GM12878 (cell line): ENCODE results near the gene LRRC55. TPM values are rescaled to one million over a fixed set of nuclear protein-coding genes. Genes with fewer than 3 reads are reported as not detected.

Source experiments
- ATAC-seq: fragments of 200-7000 bp; cut with Tn5 transposase; 3 replicates; pipeline ENCODE4 v1.9.1; 2020; ENCODE audit warnings: mild to moderate bottlenecking, moderate library complexity
- BruUV-seq: library from RNA; stranded (reverse); fragments of 400-500 nt; replicated peaks from 2 replicates; lab custom pipeline; 2021; lab: Mats Ljungman, UMichigan
- CTCF ChIA-PET: fragments of 300-600 bp; sonication (Branson Sonifier 250); formaldehyde crosslinking; extraction: SDS; loops from one replicate; lab custom pipeline; 2021; ENCODE audit warnings: inconsistent platforms; lab: Yijun Ruan, JAX
- POLR2A ChIA-PET: fragments of 350-600 bp; formaldehyde crosslinking; extraction: SDS; loops from one replicate; lab custom pipeline; 2021; ENCODE audit warnings: inconsistent platforms; lab: Charles Lee
- RAD21 ChIA-PET: fragments of 300-600 bp; sonication (Branson Sonifier 250); formaldehyde crosslinking; loops from one replicate; lab custom pipeline; 2023; ENCODE audit warnings: antibody characterized with exemption; ENCODE audit not compliant: unreplicated experiment; lab: Charles Lee
- SMC1A ChIA-PET: fragments of 300-600 bp; sonication (Branson Sonifier 250); formaldehyde crosslinking; loops from one replicate; lab custom pipeline; 2023; ENCODE audit not compliant: unreplicated experiment, uncharacterized antibody; lab: Charles Lee
- DNase-seq: peaks from one replicate; pipeline ENCODE4 v3.0.0-alpha.2; 2011; ENCODE audit warnings: low read depth, low spot score
- FAIRE-seq: peaks from 3 replicates; lab custom pipeline; 2011; peaks lifted over from hg19 to GRCh38; lab: Jason Lieb, UNC
- H2AFZ ChIP-seq: 2 replicates; pipeline ENCODE4 v1.6.0; 2011; ENCODE audit warnings: low read depth, low read length, control low read depth; ENCODE audit not compliant: control insufficient read depth
- H3K27ac ChIP-seq: 2 replicates; pipeline ENCODE4 v1.5.1; 2011; ENCODE audit warnings: control low read depth; ENCODE audit not compliant: control insufficient read depth, insufficient read depth
- H3K27me3 ChIP-seq, 2 experiments: replicated peaks in 1 of 2; 2 replicates each; pipeline versions ENCODE4 v1.6.0 to v1.6.1; 2011; ENCODE audit warnings: low read length in 1 of 2; ENCODE audit not compliant: control insufficient read depth in 2 of 2, insufficient read depth in 2 of 2
- H3K36me3 ChIP-seq, 2 experiments: 2 replicates each; pipeline ENCODE4 v1.5.1; 2011; ENCODE audit warnings: low read length in 1 of 2; ENCODE audit not compliant: control insufficient read depth in 2 of 2, insufficient read depth in 2 of 2
- H3K4me1 ChIP-seq: 2 replicates; pipeline ENCODE4 v1.6.1; 2011; ENCODE audit warnings: mild to moderate bottlenecking, low read length, moderate library complexity, mixed read lengths; ENCODE audit not compliant: control insufficient read depth, insufficient read depth
- H3K4me2 ChIP-seq: 2 replicates; pipeline ENCODE4 v1.6.0; 2011; ENCODE audit warnings: control low read depth; ENCODE audit not compliant: control insufficient read depth, insufficient read depth
- H3K4me3 ChIP-seq: fragments of 200-600 bp; sonication (generic); 2 replicates; pipeline ENCODE4 v1.5.1; 2016
- H3K79me2 ChIP-seq: 2 replicates; pipeline ENCODE4 v1.6.0; 2011; ENCODE audit warnings: low read length; ENCODE audit not compliant: control insufficient read depth, insufficient read depth
- H3K9ac ChIP-seq: 2 replicates; pipeline ENCODE4 v1.8.0; 2011; ENCODE audit warnings: low read length, control low read depth, mixed read lengths; ENCODE audit not compliant: control insufficient read depth, insufficient read depth
- H3K9me3 ChIP-seq: replicated peaks from 3 replicates; pipeline ENCODE4 v1.5.1; 2011; ENCODE audit warnings: mild to moderate bottlenecking, low read length; ENCODE audit not compliant: control insufficient read depth, insufficient read depth
- H4K20me1 ChIP-seq: 2 replicates; pipeline ENCODE4 v1.6.0; 2011; ENCODE audit not compliant: control insufficient read depth, insufficient read depth
- E4F1 ChIP-seq: fragments of 450-650 bp; IDR thresholded peaks from 2 replicates; pipeline ENCODE4 v1.6.1; 2018; ENCODE audit warnings: borderline replicate concordance, mild to moderate bottlenecking; ENCODE audit not compliant: partially characterized antibody
- ETV6 ChIP-seq, 2 experiments: fragments of 450-650 bp in 1 of 2; IDR thresholded peaks in 1 of 2; conservative IDR thresholded peaks in 1 of 2; 2 replicates each; pipeline ENCODE4 v1.6.1; 2014; ENCODE audit warnings: antibody characterized with exemption in 1 of 2, borderline replicate concordance in 1 of 2, low read depth in 1 of 2, mild to moderate bottlenecking in 1 of 2, moderate library complexity in 1 of 2
- IRF5 ChIP-seq: fragments of 450-650 bp; IDR thresholded peaks from 2 replicates; pipeline ENCODE4 v1.6.1; 2017; ENCODE audit warnings: borderline replicate concordance
- MEF2A ChIP-seq: IDR thresholded peaks from 2 replicates; pipeline ENCODE4 v1.6.1; 2011; ENCODE audit warnings: low read depth, mild to moderate bottlenecking, low read length, moderate library complexity; ENCODE audit not compliant: insufficient read depth
- MTA3 ChIP-seq: IDR thresholded peaks from 2 replicates; pipeline ENCODE4 v1.6.1; 2012; ENCODE audit warnings: low read length, inconsistent platforms, borderline replicate concordance
- MYC ChIP-seq: IDR thresholded peaks from 2 replicates; pipeline ENCODE4 v1.6.1; 2011; ENCODE audit warnings: mild to moderate bottlenecking, low read length, moderate library complexity, inconsistent platforms; ENCODE audit not compliant: insufficient read depth, insufficient replicate concordance, insufficient read length, severe bottlenecking
- NFIC ChIP-seq: IDR thresholded peaks from 2 replicates; pipeline ENCODE4 v1.6.1; 2012; ENCODE audit warnings: low read depth, mild to moderate bottlenecking, inconsistent platforms, low read length, moderate library complexity
- PKNOX1 ChIP-seq: fragments of 450-650 bp; IDR thresholded peaks from 2 replicates; pipeline ENCODE4 v1.6.1; 2016; ENCODE audit warnings: mild to moderate bottlenecking
- SP1 ChIP-seq: IDR thresholded peaks from one replicate; pipeline ENCODE4 v1.6.1; 2011; ENCODE audit warnings: low read depth, low read length
- SREBF2 ChIP-seq: IDR thresholded peaks from 2 replicates; pipeline ENCODE4 v1.6.1; 2012; ENCODE audit warnings: mild to moderate bottlenecking, low read length
- ZNF217 ChIP-seq: fragments of 450-650 bp; IDR thresholded peaks from 2 replicates; pipeline ENCODE4 v1.6.1; 2017; ENCODE audit warnings: antibody characterized with exemption, mild to moderate bottlenecking
- ZNF622 ChIP-seq: fragments of 450-650 bp; IDR thresholded peaks from 2 replicates; pipeline ENCODE4 v1.6.1; 2017; ENCODE audit warnings: mild to moderate bottlenecking, inconsistent platforms
- WGBS: methylation state at CpG from one replicate; pipeline ENCODE4 v1.1.6; 2016; ENCODE audit warnings: low lambda C conversion rate; ENCODE audit not compliant: insufficient replicate concordance, insufficient coverage; ENCODE audit errors: missing lambda C conversion rate; 5-methylcytosine and 5-hydroxymethylcytosine counted together
- in situ Hi-C: fragments of 300-500 bp; cut with MboI; formaldehyde crosslinking; loops from 9 replicates; pipeline ENCODE4 v1.14.3; 2018; ENCODE audit warnings: mixed read lengths
- intact Hi-C: fragments of 100-400 bp; cut with micrococcal nuclease; formaldehyde crosslinking; loops from one replicate; pipeline ENCODE4 v1.14.2; 2022; ENCODE audit not compliant: unreplicated experiment
- polyA plus RNA-seq, 11 experiments: library from polyadenylated mRNA; depleted of rRNA in 4 of 11; unstranded in 6 of 11; stranded (reverse) in 5 of 11; fragments of >200 nt; fragmentation: Nextera tagmentation in 4 of 11; fragmentation: Illumina TruSeq in 1 of 11; extraction: Ambion mirVana in 4 of 11; extraction: Trizol in 1 of 11; gene quantifications; 1 replicate in 1 of 11; 2 replicates in 10 of 11; pipeline versions ENCODE4 v1.2.1 to v1.2.3, GENCODE V29; 2011 to 2016; ENCODE audit warnings: inconsistent platforms in 2 of 11, missing spikeins in 2 of 11, low read depth in 1 of 11
- total RNA-seq, 4 experiments: library from RNA; depleted of rRNA in 3 of 4; stranded (reverse); fragments of >200 nt in 3 of 4; fragmentation: Illumina TruSeq in 1 of 4; extraction: Trizol in 1 of 4; gene quantifications; 2 replicates each; pipeline versions ENCODE4 v1.2.1 to v1.2.3, GENCODE V29; 2013 to 2021

Gene LRRC55
- total and polyA plus RNA-seq, 10 of the 15 experiments (the other 5 are each of a cell fraction or from before 2014, with no cell fraction given) = 0.01 to 0.04 TPM; not detected in 8

- no peak for TF ChIP-seq ETV6 (conservative IDR thresholded peaks at IDR 0.05 in 1 of 2, IDR thresholded peaks at IDR 0.05 in 1 of 2; ENCODE audit: borderline replicate concordance in 1 of 2, low read depth in 1 of 2)
- TF ChIP-seq, all 136 proteins: peak for 0
Observed at GRCh38 chr11:57240007-57240406, 58.3 kb downstream of the LRRC55 start (continued).

GRCh38 chr11:57240757-57241156 is 59.0 kb downstream of the LRRC55 start:
- POLR2A ChIA-PET = no interaction called here
- CTCF ChIA-PET = interaction anchor here (0.6 to 3.1 kb wide), 3 partner anchors 9 to 400 kb away, joined by 3 to 22 read pairs (median 3); no protein-coding TSS in a partner anchor
- TF ChIP-seq ZNF217 = no peak
- TF ChIP-seq IRF5 = no peak
- no peak for TF ChIP-seq SP1
- no peak for TF ChIP-seq E4F1
- no peak for TF ChIP-seq ZNF622
- no peak for TF ChIP-seq MYC
- TF ChIP-seq MTA3 = no peak
- TF ChIP-seq SREBF2 = no peak
- TF ChIP-seq MEF2A = no peak
- TF ChIP-seq NFIC = no peak
- TF ChIP-seq PKNOX1 = no peak
- intact Hi-C loops = no loop called here
- RAD21 ChIA-PET = interaction anchor here (2.1 kb wide), 1 partner anchor 9 kb away, joined by 9 read pairs; no protein-coding TSS in a partner anchor
- in situ Hi-C loops = loop anchor here (5.0 kb wide), 2 partner anchors 123 to 398 kb away; no protein-coding TSS in a partner anchor
- no peak overlapping the region for H3K4me3 ChIP-seq
- H3K79me2 ChIP-seq = no peaks in the 10 kb centered on the region
- no peaks in the 10 kb centered on the region for H3K4me1 ChIP-seq
- 24% methylated on average over 5 of the region's 5 CpGs for WGBS
- ATAC-seq (no peak), DNase-seq (no peak), FAIRE-seq (no peak)
- H3K4me2 ChIP-seq = no peak overlapping the region
- no peak overlapping the region for H3K9ac ChIP-seq
- H3K27ac ChIP-seq = no peak overlapping the region
- no peak overlapping the region for H2AFZ ChIP-seq
- H4K20me1 ChIP-seq = no peaks in the 10 kb centered on the region
- H3K27me3 ChIP-seq = peaks cover 0 to 2% of the 10 kb centered on the region in 2 experiments; a peak in 2 of 4 replicates
- no peaks in the 10 kb centered on the region for H3K36me3 ChIP-seq
- no peaks in the 10 kb centered on the region for H3K9me3 ChIP-seq
- SMC1A ChIA-PET = interaction anchor here (0.7 to 2.9 kb wide), 2 partner anchors 9 to 79 kb away, joined by 3 to 8 read pairs; no protein-coding TSS in a partner anchor
- no TSS peak for BruUV-seq
